Kidney glomerular epithelial cell (primary cell): ENCODE measurements around the gene PGLYRP1.

Experiments
- DNase-seq: peaks from one replicate; lab custom pipeline; 2025; lab: John Stamatoyannopoulos, UW

The PGLYRP1 gene

DNA sequence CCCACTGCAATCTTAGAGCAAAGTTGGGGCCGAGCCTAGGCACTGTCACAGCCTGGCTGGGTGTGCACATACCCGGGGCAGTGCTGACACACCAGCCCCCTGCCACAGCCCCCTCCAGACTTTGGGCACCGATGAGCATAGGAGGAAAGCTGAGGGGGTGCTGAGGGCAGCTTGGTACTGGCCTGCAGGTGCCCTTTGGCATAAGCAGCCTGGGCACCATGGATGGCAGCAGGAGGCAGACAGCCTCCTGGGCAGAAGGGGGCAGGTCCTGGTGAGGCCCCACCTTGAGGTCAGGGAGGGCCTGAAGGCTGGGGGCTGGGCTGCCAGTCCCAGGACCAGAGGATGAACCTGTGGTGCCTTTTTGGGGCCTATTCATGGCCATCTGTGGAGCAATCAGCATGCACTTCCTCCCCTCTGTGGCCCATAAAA lies 9.8 kb upstream of the PGLYRP1 start:
- DNase-seq, result no peak

- DNase-seq, result no peak
Measured at GRCh38 chr19:46031781-46032596, 9.1 kb upstream of the PGLYRP1 start.

GRCh38 chr19:46030812-46031550 lies 8.1 kb upstream of the PGLYRP1 start:
- DNase-seq, result no peak

DNA sequence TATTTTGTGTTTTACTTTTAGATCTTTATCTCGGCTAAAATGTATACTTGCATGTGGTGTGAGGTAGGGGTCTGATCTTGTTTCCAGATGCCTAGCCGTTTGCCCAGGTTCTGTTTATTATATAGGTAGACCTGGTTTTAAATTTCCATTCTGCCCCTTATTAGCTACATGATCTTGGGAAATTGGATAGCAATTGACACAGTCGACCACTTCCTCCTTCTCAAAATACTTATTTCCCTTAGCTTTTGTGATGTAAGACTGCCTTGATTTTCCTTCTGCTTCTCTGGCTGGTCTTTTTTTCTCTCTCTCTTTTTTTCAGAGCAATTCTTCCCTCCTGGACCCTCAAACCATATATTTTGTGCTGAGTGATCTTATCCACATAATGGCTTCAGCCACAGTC lies 3.0 kb upstream of the PGLYRP1 start:
- DNase-seq, result no peak

GRCh38 chr19:46023311-46023779 lies 492 bp upstream of the PGLYRP1 start:
- DNase-seq, result no peak

GRCh38 chr19:46022061-46022430 lies 807 bp downstream of the PGLYRP1 start:
- DNase-seq, result no peak

- no peak for DNase-seq
Measured at GRCh38 chr19:46021531-46022041, 1.3 kb downstream of the PGLYRP1 start.

GRCh38 chr19:46020819-46021125 lies 2.1 kb downstream of the PGLYRP1 start:
- no peak for DNase-seq

- no peak for DNase-seq
Measured at GRCh38 chr19:46019270-46019669, 3.6 kb downstream of the PGLYRP1 start.

DNA sequence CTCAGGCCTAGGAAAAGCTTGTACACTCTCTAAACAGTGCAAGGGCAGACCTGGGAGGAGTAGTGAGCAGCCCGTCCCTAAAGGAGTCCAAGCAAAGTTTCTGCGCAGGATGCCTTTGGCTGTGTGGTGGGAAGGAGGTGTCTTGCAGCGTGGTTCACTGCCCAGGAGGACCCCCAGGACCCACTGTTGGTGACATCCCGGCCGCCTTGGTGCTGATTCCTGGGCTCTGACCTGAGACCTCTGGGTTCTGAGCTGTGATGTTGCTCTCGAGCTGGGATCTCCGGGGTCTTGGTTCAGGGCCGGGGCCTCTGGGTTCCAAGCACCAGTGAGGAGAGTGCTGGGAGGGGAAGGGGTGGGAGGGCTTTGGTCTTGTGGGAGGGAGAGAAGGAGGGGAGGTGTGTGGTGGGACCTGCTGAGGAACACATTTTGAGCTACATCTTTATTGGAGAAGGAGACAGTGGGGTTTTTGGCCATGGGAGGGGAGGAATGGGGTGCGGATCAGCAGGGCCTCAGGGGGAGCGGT lies 4.1 kb downstream of the PGLYRP1 start:
- no peak for DNase-seq

GRCh38 chr19:46017874-46018675 lies 4.8 kb downstream of the PGLYRP1 start:
- no peak for DNase-seq

GRCh38 chr19:46017095-46017429 lies 5.8 kb downstream of the PGLYRP1 start:
- DNase-seq, result no peak

- DNase-seq, result peak; percentile 55
Measured at GRCh38 chr19:46016426-46017094, 6.3 kb downstream of the PGLYRP1 start.

- DNase-seq, result no peak
Measured at GRCh38 chr19:46015687-46016425, 7.0 kb downstream of the PGLYRP1 start.

GRCh38 chr19:46014941-46015686 lies 7.7 kb downstream of the PGLYRP1 start:
- DNase-seq, result peak; percentile 70

DNA sequence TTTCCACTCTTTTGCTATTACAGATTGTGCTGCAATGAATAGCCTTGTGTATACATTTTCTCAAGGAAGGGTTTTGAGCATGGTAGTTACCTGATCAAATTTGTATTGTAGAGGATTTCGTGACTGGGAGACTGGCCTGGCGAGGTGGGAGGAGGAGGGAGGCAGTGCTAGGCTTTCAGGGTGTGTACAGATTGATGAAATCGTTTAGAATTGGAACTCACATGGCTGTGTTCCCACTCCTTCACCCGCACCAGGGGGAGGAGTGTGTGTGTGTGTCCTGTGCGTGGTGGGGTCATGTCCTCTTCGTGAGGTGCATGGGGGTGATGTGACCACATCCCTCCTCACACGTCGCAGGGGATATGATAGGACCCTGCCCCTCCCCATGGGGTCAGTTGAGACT lies 8.3 kb downstream of the PGLYRP1 start:
- no peak for DNase-seq

DNA sequence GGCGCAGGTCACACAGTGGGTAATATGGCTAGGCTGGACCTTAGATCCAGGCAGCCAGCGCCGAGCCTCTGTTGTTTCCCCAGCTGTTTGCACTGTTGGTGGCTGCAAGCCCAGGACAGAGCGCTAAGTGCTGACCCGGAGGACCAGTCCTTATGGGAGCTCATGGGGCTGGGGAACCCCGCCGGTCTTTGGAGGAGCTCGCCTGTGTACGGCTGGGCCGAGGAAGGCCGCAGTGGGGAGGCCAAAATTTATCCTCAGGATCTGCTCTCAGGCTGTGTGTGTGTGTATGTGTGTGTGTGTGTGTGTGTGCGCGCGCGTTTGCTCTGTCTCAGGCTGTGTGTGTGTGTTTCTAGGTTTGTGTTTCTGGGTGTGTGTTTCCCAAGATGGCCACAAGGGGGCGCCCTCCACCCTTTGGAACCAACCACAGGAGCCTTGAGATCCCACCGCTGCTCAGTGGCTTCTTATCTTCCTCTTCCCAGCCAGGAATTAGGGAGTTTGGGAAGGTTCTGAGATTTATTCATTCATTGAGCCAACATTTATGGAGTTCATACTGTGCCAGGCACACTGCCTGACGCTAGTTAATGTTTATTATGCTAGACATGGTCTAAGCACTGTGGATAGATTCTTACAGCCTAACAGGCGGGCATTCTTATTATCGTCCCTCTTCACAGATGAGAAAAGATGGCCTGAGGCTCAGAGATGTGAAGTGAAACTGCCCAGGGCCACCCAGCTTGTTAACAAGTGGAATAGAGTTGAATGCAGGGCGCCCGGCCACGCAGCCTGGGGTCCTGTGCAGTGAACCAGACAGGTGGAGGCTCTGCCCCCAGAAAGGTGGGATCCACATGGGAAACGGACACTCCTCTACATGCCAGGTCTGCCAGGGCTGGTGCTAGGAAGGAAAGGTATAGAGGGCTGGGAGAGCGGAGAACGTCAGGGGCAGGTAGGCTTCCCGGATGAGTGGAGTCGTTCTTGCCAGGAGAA lies 13.0 kb downstream of the PGLYRP1 start:
- DNase-seq, result peak; percentile 62

DNA sequence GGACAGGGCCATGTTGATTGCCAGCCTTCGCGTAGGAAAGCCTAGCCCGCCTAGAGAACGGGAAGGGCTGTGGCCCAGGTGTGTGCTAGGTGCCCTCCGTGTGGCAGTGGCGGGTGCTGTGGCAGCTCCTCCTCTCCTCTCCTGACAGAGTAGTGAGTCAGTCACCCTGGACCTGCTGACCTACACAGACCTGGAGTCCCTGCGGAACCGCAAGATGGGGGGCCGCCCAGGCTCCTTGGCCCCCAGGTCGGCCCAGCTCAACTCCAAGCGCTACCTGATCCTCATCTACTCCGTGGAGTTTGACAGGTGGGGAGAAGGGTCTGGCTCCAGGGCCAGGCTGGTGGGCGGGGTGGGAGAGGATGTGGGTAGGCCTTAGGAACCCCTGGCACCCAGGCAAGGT lies 16.4 kb downstream of the PGLYRP1 start:
- DNase-seq, result no peak

GRCh38 chr19:46002678-46003275 lies 20.1 kb downstream of the PGLYRP1 start:
- DNase-seq, result no peak
